HG03442 (cell line): Measurements from ENCODE around the gene GUCA2A.

Experiments used
- ATAC-seq: cut with Tn5 transposase; IDR thresholded peaks from one replicate; pipeline ENCODE4 v1.9.1; 2021; ENCODE audit warnings: mild to moderate bottlenecking, moderate library complexity; ENCODE audit not compliant: unreplicated experiment

Gene GUCA2A

DNA sequence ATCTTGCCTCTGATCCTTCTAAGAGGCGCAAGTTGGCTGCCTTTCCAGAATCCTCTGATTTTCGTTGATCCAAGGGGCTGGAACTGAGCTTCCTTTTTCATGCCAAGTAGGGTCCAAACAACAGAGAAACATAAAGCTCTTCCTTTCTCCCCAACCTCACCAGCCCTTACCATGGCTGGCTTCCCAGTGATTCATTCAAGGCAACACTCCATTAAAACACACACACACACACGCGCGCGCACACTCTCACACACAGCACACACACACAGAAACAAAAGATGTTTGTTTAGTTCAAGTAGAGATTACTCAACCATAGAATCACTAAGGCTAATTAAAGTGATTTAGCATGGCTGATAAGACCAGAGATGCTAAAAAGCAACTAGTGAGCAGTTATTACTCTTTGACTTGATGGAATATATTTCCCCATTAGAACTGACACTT is 13.0 kb upstream of the GUCA2A start:
- no peak for ATAC-seq

DNA sequence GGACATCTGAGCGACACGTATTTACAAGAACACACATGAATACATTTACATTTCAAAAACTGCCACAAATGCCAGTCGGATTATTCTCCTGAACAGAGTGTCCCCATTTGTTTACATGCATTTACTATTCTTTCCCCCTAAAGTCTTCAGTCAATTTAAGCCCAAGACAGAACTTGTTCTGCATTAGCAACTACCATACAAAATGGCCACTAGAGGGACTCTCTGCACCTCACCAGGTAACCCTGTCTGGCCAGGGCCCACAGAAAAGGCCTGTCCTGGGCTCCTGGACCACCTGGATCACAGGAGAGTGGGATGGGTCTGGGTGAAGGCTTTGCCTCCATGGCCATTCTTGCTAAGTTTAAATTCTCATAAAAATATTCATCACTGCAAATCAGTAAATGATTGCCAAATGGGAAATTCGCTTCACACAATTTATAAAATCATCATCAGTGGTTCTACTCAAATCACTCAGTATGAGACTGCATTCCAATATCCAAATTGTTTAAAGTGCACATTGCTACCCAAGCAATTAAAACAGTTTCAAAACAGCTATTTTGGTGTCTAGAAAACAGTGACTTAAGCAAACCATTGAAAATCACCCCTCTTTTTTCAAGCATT is 12.5 kb upstream of the GUCA2A start:
- ATAC-seq = no peak

- ATAC-seq = no peak
Observed at GRCh38 chr1:42175314-42176054, 10.9 kb upstream of the GUCA2A start.

DNA sequence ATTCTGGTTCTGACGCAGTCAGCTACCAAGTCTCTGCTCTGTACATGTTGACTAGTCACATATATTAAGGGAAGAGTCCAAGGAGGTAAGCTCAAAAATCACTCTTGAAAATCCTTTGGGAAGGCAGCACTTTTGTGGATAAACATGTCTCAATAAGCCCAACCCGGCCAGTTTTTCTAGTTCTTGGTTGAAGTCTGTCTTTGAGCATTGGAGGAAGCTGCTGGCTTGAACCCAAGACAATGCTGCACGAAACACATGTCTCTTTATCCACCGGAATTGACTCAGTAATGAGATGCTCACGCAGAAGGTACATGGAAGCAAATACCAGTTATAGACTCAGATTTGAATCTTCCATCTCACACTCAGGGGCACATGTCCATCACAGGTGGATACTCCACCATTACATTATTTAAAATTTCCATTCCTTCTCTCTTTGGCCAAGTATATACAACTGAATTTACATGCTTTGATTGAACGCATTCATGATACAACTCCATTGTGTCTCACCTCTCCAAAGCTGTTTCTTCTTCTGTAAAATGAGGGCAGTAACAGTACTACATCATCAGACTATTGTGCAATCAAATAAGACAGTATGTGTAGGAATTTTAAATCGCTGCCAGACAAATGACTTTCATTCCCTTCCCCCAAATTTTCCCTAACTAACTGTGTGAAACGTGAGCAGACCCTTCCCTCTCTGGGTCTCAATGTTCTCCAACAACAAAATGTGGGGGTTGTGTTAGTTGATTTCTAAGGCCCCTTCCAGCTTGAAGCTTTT is 9.6 kb upstream of the GUCA2A start:
- ATAC-seq = no peak

- no peak for ATAC-seq
Observed at GRCh38 chr1:42173155-42173933, 8.8 kb upstream of the GUCA2A start.

DNA sequence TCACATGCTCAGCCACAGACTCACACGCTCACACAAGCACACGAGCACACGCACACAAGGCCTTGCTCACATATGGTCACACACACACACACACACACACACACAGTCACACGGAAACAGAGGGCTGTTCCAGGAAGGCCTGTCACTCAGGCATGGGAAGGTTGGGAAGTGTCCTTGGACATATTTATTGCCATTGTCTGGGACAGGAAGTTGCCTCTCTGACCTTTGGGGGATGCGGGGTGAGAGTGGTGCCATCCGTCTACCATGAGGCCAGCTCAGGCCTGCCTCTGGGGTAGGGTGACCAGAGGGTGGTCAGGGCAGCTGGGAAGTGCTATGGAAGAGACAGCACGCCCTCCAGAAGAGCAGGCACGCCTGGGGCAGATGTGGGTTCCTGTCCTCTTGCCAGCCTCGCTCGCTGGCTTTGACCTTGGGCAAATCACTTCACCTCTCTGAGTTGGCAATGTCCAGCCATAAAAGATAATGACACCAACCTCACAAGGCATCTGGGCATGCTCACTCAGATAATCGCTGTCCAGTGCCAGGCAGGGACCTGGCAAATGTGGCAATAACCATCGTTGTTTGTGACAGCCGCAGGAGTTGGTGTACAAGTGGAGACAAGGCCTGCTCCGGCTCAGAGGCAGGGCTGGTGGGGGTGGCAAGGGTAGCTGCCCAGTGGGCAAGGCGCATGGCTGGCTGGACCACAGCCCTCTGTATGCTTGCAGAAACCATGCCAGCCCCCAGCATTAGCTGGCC is 8.0 kb upstream of the GUCA2A start:
- ATAC-seq = no peak

GRCh38 chr1:42171679-42172266 is 7.2 kb upstream of the GUCA2A start:
- no peak for ATAC-seq

GRCh38 chr1:42170779-42171621 is 6.5 kb upstream of the GUCA2A start:
- ATAC-seq = no peak

DNA sequence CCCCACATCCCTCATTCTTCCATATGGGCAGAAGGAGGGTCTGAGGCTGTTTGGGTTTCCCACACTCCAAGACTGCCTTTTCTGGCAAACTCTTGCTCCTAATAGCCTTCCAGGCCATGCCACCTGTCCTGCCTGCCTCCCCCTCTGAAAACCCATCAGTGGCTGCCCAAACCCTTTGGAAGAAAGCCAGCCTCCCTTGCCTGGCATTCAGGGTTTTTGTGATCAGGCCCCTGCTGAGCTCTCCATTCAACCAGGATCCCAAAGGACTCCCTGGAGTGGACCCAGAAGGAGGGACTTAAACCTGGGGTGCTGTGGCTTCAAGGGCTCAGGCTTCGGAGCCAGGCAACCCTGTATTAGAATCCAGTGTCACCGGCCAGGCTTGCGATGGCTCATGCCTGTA is 4.2 kb upstream of the GUCA2A start:
- no peak for ATAC-seq

DNA sequence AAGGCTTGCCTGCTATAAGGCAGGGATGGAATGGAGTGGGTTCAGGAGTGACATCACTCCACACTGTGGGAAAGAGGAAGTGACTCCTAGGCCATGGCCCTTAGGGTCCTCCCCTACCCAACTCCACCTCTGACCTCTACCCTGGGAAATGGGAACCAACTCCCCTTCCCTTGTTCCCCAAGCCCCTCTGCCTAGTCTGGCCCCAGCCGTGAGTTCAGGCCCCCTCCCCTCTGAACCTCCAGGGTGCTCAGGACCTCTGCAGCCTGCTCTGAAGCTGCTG is 3.8 kb upstream of the GUCA2A start:
- no peak for ATAC-seq

GRCh38 chr1:42167611-42168390 is 3.3 kb upstream of the GUCA2A start:
- no peak for ATAC-seq

- ATAC-seq = no peak
Observed at GRCh38 chr1:42165511-42166210, 1.1 kb upstream of the GUCA2A start.

GRCh38 chr1:42163536-42164503 is 725 bp downstream of the GUCA2A start:
- no peak for ATAC-seq

- ATAC-seq = no peak
Observed at GRCh38 chr1:42163114-42163513, 1.4 kb downstream of the GUCA2A start.

DNA sequence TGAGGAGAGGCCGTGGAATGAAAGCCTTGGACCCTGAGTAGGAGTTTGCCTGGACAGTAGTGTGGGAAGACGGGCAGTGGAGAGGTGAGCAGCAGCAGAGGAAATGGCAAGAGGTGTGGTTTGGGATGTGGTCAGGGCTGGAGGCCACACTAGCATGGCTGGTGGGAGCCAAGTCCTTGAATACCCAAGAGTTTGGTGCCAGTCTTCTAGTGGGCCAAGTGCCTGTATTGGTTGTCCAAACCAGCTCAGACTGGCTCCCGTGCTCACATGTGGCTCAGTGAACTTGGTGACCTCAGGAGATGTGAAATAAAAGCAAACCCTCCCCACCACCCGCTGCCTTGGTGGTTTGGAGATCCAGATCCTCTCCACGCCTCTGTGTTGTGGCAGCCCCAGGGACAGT is 2.4 kb downstream of the GUCA2A start:
- ATAC-seq = no peak

DNA sequence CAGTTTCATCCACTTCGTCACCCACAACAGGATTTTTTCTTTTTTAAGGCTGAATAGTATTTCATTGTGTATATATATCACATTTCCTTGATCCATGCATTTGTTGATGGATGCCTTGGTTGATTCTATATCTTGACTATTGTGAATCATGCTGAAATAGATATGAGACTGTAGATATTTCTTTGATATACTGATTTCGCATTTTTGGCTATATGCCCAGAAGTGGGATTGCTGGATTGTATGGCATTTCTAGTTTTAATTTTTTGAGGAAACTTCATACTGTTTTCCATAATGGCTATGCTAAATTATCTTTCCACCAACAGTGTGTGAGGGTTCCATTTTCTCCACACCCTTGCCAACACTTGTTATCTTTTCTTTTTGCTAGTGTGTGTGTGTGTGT is 6.4 kb downstream of the GUCA2A start:
- ATAC-seq = no peak

GRCh38 chr1:42157667-42158066 is 6.9 kb downstream of the GUCA2A start:
- no peak for ATAC-seq
